Endothelial cell of umbilical vein (primary cell): ENCODE measurements around the gene MICALL2. TPM values are rescaled to one million over a fixed set of nuclear protein-coding genes. Genes with fewer than 3 reads are reported as not detected.

Experiments used
- BruUV-seq: library from RNA; stranded (reverse); fragments of 400-500 nt; replicated peaks from 2 replicates; lab custom pipeline; 2021; lab: Mats Ljungman, UMichigan
- CTCF ChIA-PET: fragments of 300-600, 350-600 bp; sonication (Branson Sonifier 250); formaldehyde crosslinking; loops from one replicate; lab custom pipeline; 2021; ENCODE audit warnings: antibody characterized with exemption, inconsistent platforms; lab: Charles Lee
- POLR2A ChIA-PET: fragments of 300-600, 350-600 bp; sonication (Branson Sonifier 250); formaldehyde crosslinking; loops from one replicate; lab custom pipeline; 2021; ENCODE audit warnings: antibody characterized with exemption, inconsistent platforms; lab: Charles Lee
- DNase-seq: peaks from one replicate; pipeline ENCODE4 v3.0.0-alpha.2; 2011; ENCODE audit warnings: low read depth, low spot score
- FAIRE-seq: peaks from 2 replicates; lab custom pipeline; 2011; peaks lifted over from hg19 to GRCh38; lab: Jason Lieb, UNC
- H2AFZ ChIP-seq: 2 replicates; pipeline ENCODE4 v1.6.0; 2012; ENCODE audit warnings: low read depth, low read length, control low read depth, inconsistent platforms
- H3K27ac ChIP-seq: 2 replicates; pipeline ENCODE4 v1.5.1; 2011; ENCODE audit warnings: low read depth, mild to moderate bottlenecking, control low read depth, low read length, moderate library complexity; ENCODE audit not compliant: insufficient read depth
- H3K27me3 ChIP-seq, 2 experiments: 2 replicates each; pipeline versions ENCODE4 v1.6.0 to v1.6.1; 2011; ENCODE audit warnings: low read length in 2 of 2, mixed read lengths in 1 of 2; ENCODE audit not compliant: control insufficient read depth in 2 of 2, insufficient read depth in 2 of 2
- H3K36me3 ChIP-seq, 2 experiments: 2 replicates in 1 of 2; 3 replicates in 1 of 2; pipeline ENCODE4 v1.5.1; 2011; ENCODE audit warnings: low read length in 2 of 2, mild to moderate bottlenecking in 1 of 2, moderate library complexity in 1 of 2; ENCODE audit not compliant: control insufficient read depth in 2 of 2, insufficient read depth in 2 of 2; ENCODE audit errors: extremely low read depth in 1 of 2
- H3K4me1 ChIP-seq: 3 replicates; pipeline ENCODE4 v1.5.1; 2011; ENCODE audit warnings: mild to moderate bottlenecking, low read length; ENCODE audit not compliant: control insufficient read depth, insufficient read depth; ENCODE audit errors: extremely low read depth
- H3K4me2 ChIP-seq: 2 replicates; pipeline ENCODE4 v1.6.1; 2011; ENCODE audit warnings: low read length, control low read depth, mixed read lengths; ENCODE audit not compliant: insufficient read depth
- H3K4me3 ChIP-seq, 3 experiments: fragments of 200-600 bp in 1 of 3; sonication (generic), shearing (Covaris generic) in 1 of 3; replicated peaks in 1 of 3; 2 replicates each; pipeline ENCODE4 v1.5.1; 2011 to 2016; ENCODE audit warnings: control low read depth in 3 of 3, low read length in 3 of 3, mild to moderate bottlenecking in 2 of 3, inconsistent platforms in 1 of 3, low read depth in 1 of 3, moderate library complexity in 1 of 3; ENCODE audit not compliant: insufficient read depth in 1 of 3
- H3K79me2 ChIP-seq: 2 replicates; pipeline ENCODE4 v1.6.0; 2012; ENCODE audit warnings: low read length, inconsistent platforms; ENCODE audit not compliant: control insufficient read depth, insufficient read depth
- H3K9ac ChIP-seq: replicated peaks from 2 replicates; pipeline ENCODE3; 2011; ENCODE audit warnings: low read length, control low read depth; ENCODE audit not compliant: insufficient read depth; ENCODE audit errors: extremely low read depth
- H3K9me1 ChIP-seq: replicated peaks from 3 replicates; pipeline ENCODE4 v1.6.0; 2011; ENCODE audit warnings: mild to moderate bottlenecking, low read length; ENCODE audit not compliant: control insufficient read depth, insufficient read depth; ENCODE audit errors: extremely low read depth
- H3K9me3 ChIP-seq: replicated peaks from 2 replicates; pipeline ENCODE4 v1.5.1; 2012; ENCODE audit warnings: low read length, inconsistent platforms; ENCODE audit not compliant: control insufficient read depth, insufficient read depth
- H4K20me1 ChIP-seq: replicated peaks from 2 replicates; pipeline ENCODE3; 2011; ENCODE audit warnings: mild to moderate bottlenecking, low read length; ENCODE audit not compliant: control insufficient read depth, insufficient read depth; ENCODE audit errors: extremely low read depth
- EZH2 ChIP-seq: IDR thresholded peaks from 2 replicates; pipeline ENCODE4 v1.6.1; 2012; ENCODE audit warnings: borderline replicate concordance, low read depth, mild to moderate bottlenecking, moderate library complexity, low read length, inconsistent platforms; ENCODE audit not compliant: severe bottlenecking
- FOS ChIP-seq: IDR thresholded peaks from 2 replicates; pipeline ENCODE4 v1.6.1; 2011; ENCODE audit warnings: mild to moderate bottlenecking, low read length, moderate library complexity, borderline replicate concordance; ENCODE audit not compliant: insufficient read depth
- GATA2 ChIP-seq: IDR thresholded peaks from 2 replicates; pipeline ENCODE4 v1.7.0; 2011; ENCODE audit warnings: low read depth, mild to moderate bottlenecking, moderate library complexity, mixed read lengths, low read length; ENCODE audit not compliant: insufficient read length, insufficient read depth
- MYC ChIP-seq: IDR thresholded peaks from one replicate; pipeline ENCODE4 v1.6.1; 2011; ENCODE audit warnings: mild to moderate bottlenecking, low read depth, low read length
- POLR2A ChIP-seq: IDR thresholded peaks from 2 replicates; pipeline ENCODE4 v1.6.1; 2012; ENCODE audit warnings: low read depth, mild to moderate bottlenecking, control low read depth, low read length
- POLR2AphosphoS5 ChIP-seq: IDR thresholded peaks from 2 replicates; pipeline ENCODE4 v1.6.1; 2012; ENCODE audit warnings: low read depth, mild to moderate bottlenecking, control low read depth, low read length, moderate library complexity; ENCODE audit not compliant: insufficient read depth
- dilution Hi-C: fragments of 300-500 bp; cut with MboI; formaldehyde crosslinking; loops from one replicate; pipeline ENCODE4 v1.15.0; 2019; ENCODE audit warnings: low sequenced_read_pairs; ENCODE audit not compliant: extremely low pct_ligation_motif_present
- intact Hi-C: fragments of 100-400 bp; cut with micrococcal nuclease; formaldehyde crosslinking; loops from one replicate; pipeline ENCODE4 v1.10.0; 2022
- polyA plus RNA-seq, 4 experiments: library from polyadenylated mRNA; depleted of rRNA in 3 of 4; stranded (reverse) in 3 of 4; unstranded in 1 of 4; fragments of >200 nt; gene quantifications; 2 replicates each; pipeline versions ENCODE4 v1.2.1 to v1.2.3, GENCODE V29; 2011 to 2012; ENCODE audit warnings: missing spikeins in 1 of 4
- total RNA-seq: library from RNA; stranded (reverse); gene quantifications from 2 replicates; pipeline ENCODE4 v1.2.3, GENCODE V29; 2021
- TF ChIP-seq, protein P1 (sequence below), 2 donors: IDR thresholded peaks; 1 replicate in 1 of 2; 2 replicates in 1 of 2; pipeline ENCODE4 v1.5.1; 2011; ENCODE audit warnings: low read length in 2 of 2, mild to moderate bottlenecking in 2 of 2, moderate library complexity in 2 of 2, control low read depth in 1 of 2, inconsistent platforms in 1 of 2, low read depth in 1 of 2; ENCODE audit not compliant: insufficient read depth in 1 of 2; ENCODE audit errors: extremely low read depth in 1 of 2
- TF ChIP-seq, protein P2 (sequence below): IDR thresholded peaks from 2 replicates; pipeline ENCODE4 v1.6.1; 2011; ENCODE audit not compliant: insufficient read depth, insufficient read length

MICALL2 gene
- total and polyA plus RNA-seq, 2 donors (not counting 3 experiments of a cell fraction or from before 2014, with no cell fraction given): 29.8 to 46.3 TPM

DNA sequence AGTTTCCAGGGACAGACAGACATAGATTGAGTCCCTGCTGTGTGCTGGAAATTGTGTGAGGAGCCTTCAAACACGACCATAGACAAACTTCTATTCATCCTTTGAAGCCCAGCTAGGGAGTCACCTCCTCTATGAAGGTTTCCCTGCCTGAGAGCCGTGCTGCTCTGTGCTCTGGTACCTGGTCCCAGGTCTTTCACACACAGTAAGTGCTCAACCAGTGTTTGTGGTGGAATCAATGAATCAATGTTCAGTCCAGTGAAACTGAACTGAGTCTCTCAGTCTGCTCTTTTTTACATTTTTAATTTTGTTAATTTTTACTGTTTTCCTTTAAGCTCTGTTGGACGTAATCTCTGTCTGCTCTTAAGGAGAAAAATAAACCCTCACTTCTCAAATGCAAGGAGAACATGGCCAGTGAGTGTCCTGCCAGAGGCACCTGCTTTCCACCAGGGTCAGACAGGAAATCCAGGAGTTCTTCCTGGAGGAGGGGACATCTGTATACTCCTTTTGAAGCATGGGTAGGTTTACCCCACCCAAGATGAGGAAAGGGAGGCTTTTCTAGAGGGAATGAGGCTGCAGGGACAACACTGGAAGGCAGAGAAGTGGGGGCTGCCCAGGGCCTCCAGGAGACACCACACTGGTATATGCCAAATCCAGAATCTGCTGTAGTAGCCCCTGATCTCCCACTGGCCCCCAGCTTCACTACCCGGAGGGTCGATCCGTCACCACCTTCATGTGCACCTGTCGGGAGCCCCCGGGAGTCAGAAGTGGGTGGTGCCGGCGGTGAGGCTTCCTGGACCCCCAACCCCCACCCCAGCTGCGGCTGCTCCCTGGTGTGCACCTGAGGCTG is 56.3 kb downstream of the MICALL2 start:
- dilution Hi-C loops: no loop called here
- H2AFZ ChIP-seq: no peak overlapping the region
- no peaks in the 10 kb centered on the region for H3K9me3 ChIP-seq
- BruUV-seq: no TSS peak
- no peaks in the 10 kb centered on the region for H3K9me1 ChIP-seq
- no peaks in the 10 kb centered on the region for H3K36me3 ChIP-seq
- H3K27ac ChIP-seq: no peak overlapping the region
- ChIA-PET POLR2A (no interaction called here), CTCF (interaction anchor here (0.9 to 3.8 kb wide), 7 partner anchors 10 to 184 kb away, joined by 3 to 28 read pairs (median 3); no protein-coding TSS in a partner anchor)
- no peak for FAIRE-seq
- H3K27me3 ChIP-seq: peaks cover 3 to 11% of the 10 kb centered on the region in 2 experiments
- no peak overlapping the region for H3K9ac ChIP-seq
- H3K79me2 ChIP-seq: no peaks in the 10 kb centered on the region
- no peaks in the 10 kb centered on the region for H4K20me1 ChIP-seq
- no peak overlapping the region for H3K4me2 ChIP-seq
- intact Hi-C loops: no loop called here
- no peak for DNase-seq
- TF ChIP-seq GATA2: no peak
- TF ChIP-seq MYC: no peak
- no peak for TF ChIP-seq POLR2AphosphoS5
- TF ChIP-seq, protein P1, sequence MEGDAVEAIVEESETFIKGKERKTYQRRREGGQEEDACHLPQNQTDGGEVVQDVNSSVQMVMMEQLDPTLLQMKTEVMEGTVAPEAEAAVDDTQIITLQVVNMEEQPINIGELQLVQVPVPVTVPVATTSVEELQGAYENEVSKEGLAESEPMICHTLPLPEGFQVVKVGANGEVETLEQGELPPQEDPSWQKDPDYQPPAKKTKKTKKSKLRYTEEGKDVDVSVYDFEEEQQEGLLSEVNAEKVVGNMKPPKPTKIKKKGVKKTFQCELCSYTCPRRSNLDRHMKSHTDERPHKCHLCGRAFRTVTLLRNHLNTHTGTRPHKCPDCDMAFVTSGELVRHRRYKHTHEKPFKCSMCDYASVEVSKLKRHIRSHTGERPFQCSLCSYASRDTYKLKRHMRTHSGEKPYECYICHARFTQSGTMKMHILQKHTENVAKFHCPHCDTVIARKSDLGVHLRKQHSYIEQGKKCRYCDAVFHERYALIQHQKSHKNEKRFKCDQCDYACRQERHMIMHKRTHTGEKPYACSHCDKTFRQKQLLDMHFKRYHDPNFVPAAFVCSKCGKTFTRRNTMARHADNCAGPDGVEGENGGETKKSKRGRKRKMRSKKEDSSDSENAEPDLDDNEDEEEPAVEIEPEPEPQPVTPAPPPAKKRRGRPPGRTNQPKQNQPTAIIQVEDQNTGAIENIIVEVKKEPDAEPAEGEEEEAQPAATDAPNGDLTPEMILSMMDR (IDR thresholded peaks at IDR 0.05; ENCODE audit: extremely low read depth in 1 of 2, insufficient read depth in 1 of 2, low read depth in 1 of 2, low read length in 2 of 2): no peak
- TF ChIP-seq POLR2A: no peak
- TF ChIP-seq EZH2: no peak
- TF ChIP-seq, protein P2, sequence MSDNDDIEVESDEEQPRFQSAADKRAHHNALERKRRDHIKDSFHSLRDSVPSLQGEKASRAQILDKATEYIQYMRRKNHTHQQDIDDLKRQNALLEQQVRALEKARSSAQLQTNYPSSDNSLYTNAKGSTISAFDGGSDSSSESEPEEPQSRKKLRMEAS: no peak
- TF ChIP-seq FOS: no peak
- H3K4me3 ChIP-seq: no peak overlapping the region
- H3K4me1 ChIP-seq: no peaks in the 10 kb centered on the region
